Uterus (tissue), 2 donors: Measurements from ENCODE around the gene ZNF117.

Experiments
- CTCF ChIP-seq, 4 experiments: fragments of 200-600 bp in 2 of 4; fragments of 450-650 bp in 2 of 4; sonication (generic) in 2 of 4; IDR thresholded peaks; one replicate each; pipeline ENCODE4 v1.5.1; 2016 to 2019; ENCODE audit warnings: antibody characterized with exemption in 4 of 4, mild to moderate bottlenecking in 2 of 4, moderate library complexity in 1 of 4
- POLR2A ChIP-seq, 2 donors: fragments of 450-650 bp; IDR thresholded peaks; one replicate each; pipeline ENCODE4 v1.6.1; 2016; ENCODE audit warnings: antibody characterized with exemption in 2 of 2, mild to moderate bottlenecking in 1 of 2, moderate library complexity in 1 of 2

- no peak for TF ChIP-seq CTCF (IDR thresholded peaks at IDR 0.05)
- no peak for TF ChIP-seq POLR2A (IDR thresholded peaks at IDR 0.05)
Measured at GRCh38 chr7:64997164-64997908, 6.5 kb upstream of the ZNF117 start.
